Hypothalamus (tissue), 51 donors: Measurements from ENCODE around the gene NPDC1.
A peak's percentile ranks its signal among the peaks of the same experiment; 100 is the strongest.
"Not testable (repeated sequence)": the region's sequence is repeated elsewhere in the genome, so short reads cannot be mapped to it uniquely, and the experiment has no call there.

Experiments used
- DNase-seq, 51 donors: peaks; one replicate each; lab custom pipeline; 2025; lab: John Stamatoyannopoulos, UW

Gene NPDC1

DNA sequence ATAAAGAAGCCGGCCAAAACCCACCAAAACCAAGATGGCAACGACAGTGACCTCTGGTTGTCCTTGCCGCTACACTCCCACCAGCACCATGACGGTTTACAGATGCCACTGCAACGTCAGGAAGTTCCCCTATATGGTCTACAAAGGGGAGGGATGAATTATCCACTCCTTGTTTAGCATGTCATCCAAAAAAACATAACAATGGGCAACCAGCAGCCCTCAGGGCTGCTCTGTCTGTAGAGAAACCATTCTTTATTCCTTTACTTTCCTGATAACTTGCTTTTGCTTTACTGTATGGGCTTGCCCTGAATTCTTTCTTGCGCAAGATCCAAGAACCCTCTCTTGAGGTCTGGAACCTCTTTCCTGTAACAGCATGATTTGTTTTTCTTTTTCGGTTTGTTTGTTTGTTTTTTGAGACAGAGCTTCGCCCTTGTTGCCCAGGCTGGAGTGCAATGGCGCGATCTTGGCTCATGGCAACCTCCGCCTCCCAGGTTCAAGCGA lies 29.3 kb upstream of the NPDC1 start:
- DNase-seq, result no peak

DNA sequence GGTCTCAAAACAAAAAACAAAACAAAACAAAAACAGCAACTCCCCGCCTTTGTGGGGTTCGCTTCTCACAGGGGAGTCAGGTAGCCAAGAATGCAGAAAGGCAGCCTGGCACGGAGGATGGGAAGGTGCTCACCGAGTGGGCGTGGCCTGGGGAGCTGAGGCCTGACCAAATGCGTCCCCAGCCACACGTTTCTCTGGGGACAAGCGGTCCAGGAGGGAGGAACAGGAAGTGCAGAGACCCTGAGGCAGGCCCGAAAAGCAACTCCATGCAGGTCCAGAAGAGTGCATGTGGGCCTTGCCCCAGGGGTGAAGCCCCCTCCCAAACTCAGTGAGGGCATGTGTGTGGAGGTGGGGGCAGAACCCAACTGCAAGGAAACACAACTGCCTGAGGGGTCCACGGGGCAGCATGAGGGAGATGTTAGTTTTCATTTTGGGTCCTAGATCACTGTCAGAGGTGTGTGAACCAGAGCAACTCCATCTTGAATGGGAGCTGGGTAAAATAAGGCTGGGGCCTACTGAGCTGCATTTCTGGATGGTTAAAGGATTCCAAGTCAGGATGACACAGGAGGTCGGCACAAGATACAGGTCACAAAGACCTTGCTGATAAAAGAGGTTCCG lies 28.8 kb upstream of the NPDC1 start:
- DNase-seq, result no peak

- DNase-seq, result no peak
Measured at GRCh38 chr9:137073992-137074399, 28.0 kb upstream of the NPDC1 start.

- DNase-seq, result no peak
Measured at GRCh38 chr9:137071282-137071681, 25.3 kb upstream of the NPDC1 start.

DNA sequence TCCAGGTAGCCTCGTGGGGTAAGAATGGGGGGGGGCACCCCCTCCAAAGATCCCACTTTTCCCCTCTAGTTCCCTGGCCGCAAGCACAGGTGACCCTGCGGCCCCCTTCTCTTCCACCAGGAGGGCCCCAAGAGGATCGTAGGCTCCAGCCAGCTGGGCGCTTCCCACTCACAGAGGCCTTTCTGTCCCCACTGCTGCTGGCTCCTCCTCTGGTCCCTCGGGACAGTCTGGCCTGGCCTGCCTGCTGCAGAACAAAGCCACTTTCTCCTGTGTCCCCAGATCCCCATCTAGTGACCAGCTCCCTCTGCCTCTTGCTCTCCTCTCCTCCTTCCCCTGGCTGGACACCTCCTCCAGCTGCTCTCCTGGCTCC lies 24.9 kb upstream of the NPDC1 start:
- DNase-seq, result peak in 47 of 51 donors; percentile 28 to 92 (median 75)

DNA sequence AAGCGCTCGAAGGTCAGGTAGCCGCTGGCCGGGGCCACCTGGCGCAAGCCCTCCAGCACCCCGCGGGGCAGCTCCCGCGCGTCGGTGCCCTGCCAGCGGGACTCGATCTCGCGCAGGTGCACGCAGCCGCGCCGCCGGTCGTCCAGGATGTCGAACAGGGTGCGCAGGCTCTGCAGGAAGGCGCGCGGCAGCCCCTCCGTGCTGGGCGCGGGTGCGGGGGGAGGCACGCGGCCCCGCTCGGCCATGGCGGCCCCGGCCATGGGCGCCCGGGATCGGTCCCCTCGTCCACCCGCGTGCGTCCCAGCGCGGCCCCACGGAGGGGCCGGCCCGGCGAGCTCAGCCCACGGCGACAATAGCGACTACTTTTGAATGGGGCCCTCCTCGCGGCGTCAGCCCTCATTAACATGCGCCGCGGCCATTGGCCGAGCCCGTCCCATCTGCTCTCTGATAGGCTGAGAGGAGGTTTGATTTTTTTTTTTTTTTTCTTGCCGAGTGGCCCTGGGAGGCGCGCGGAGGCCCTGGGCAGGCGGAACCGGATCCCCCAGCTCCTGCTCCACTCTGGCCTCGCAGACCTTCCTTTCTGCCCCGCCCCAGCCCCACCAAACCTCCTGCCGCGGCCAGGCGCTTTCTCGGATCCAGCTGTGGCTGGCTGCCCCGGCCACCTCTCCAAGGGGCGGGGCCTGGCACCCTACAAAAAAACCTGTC lies 24.4 kb upstream of the NPDC1 start, which contains the start of gene SAPCD2:
TSS of gene SAPCD2 (minus strand) at position 357 of the 705 bp plus-strand sequence. CDS start at position 260, 97 bp downstream.
- DNase-seq, result peak; percentile 38 to 90 (median 75)

- no peak for DNase-seq
Measured at GRCh38 chr9:137069508-137070091, 23.6 kb upstream of the NPDC1 start.

GRCh38 chr9:137068539-137069507 lies 22.8 kb upstream of the NPDC1 start:
- DNase-seq, result no peak

- peak in 44 of 51 donors; percentile 11 to 83 (median 60) for DNase-seq
Measured at GRCh38 chr9:137067860-137068538, 22.0 kb upstream of the NPDC1 start.

- no peak for DNase-seq
Measured at GRCh38 chr9:137066096-137066861, 20.3 kb upstream of the NPDC1 start.

- DNase-seq, result no peak
Measured at GRCh38 chr9:137065336-137065967, 19.5 kb upstream of the NPDC1 start.

- no peak for DNase-seq
Measured at GRCh38 chr9:137064880-137065164, 18.8 kb upstream of the NPDC1 start.

DNA sequence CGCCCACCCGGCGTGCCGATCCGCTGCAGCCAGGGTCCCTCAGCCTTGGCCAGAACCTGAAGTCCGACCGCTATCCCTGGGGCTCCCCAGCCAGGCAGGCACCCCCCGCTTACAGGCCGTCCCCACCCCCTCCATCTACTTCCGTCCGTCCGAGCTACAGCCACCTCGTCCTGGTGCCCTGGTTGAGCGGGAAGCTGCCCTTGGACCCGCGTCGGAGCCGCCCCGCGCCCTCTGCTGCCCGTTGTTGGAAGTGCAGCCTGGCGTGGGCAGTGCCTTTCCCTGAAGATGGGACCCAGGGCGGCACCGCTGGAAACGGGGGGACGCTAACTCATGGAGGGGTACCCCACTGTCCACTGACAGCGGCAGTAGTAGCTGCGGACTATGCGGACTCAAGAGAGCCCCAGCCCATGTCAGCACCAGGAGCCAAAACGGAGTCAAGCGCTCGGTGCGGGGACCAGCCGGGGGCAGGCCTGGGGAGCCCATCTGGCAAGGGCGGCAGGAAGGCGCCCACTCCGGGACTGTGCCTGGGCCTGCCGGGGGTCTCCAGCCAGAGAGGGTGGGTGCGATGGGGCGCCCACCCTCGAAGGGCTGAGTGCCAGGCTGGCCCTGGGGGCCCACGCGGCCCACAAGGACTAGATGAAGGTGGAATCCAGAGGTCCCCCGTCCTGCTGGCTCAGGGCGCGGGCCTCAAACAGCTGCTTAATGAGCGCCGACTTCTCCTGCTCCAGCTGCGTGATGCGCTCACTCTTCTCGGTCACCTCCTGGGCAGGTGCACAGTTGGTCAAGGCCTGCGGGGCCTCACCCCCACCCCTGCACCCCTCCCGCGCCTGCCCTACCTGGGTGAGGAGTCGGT lies 18.3 kb upstream of the NPDC1 start:
- peak in 43 of 51 donors; percentile 14 to 81 (median 49) for DNase-seq

GRCh38 chr9:137063311-137064026 lies 17.5 kb upstream of the NPDC1 start:
- no peak for DNase-seq

- not testable (repeated sequence) for DNase-seq
Measured at GRCh38 chr9:137062798-137063197, 16.8 kb upstream of the NPDC1 start.

DNA sequence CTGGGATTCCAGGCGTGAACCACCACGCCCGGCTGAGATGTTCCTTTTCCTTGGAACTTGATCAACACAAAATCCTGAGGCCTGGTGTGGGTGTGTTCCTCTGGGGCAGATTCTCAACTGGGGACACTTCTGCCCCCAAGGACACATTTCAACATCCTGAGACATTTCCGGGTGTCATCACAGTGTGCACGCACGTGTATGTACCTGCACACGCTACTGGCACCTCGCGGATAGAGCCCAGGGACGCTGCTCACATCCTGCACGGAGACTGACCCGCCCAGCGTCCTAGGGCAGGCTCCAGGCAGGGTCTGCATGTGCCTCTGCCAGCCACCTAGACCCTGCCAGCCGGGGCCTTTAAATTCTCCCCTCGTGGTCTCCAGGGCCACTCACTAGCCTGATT lies 16.4 kb upstream of the NPDC1 start:
- no peak for DNase-seq

- DNase-seq, result no peak
Measured at GRCh38 chr9:137058521-137059234, 12.7 kb upstream of the NPDC1 start.
